ENCODE measurements around the gene COL13A1. TPM values are rescaled to one million over a fixed set of nuclear protein-coding genes. Genes with fewer than 3 reads are reported as not detected.

Gene COL13A1
- polyA plus RNA-seq, 1 of the 3 experiments (the other 2 are of a cell fraction): 26.7 TPM

DNA sequence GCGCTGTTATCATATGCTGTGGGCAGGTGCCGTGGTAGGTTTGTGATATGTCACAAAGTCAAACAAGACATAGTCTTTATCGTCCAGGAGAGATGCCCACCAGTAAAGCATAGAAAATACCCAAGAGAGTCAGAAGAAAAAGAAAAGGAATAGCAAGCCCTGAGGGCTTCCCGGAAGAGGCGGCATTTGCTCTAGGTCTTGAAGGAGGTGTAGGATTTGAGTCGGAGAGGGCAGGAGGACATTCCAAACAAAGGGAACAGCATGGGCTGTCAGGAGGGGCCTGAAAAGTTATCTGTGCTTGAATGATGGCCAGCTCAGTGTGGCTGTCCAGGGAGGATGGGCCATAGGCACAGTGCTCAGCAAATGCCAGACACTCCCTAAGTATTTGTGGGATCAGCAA, 42.2 kb downstream of the COL13A1 start:
- Histone ChIP-seq H3K27me3 (ENCODE audit: insufficient read depth) (no peaks in the 10 kb centered on the region), H2AFZ (ENCODE audit: low read depth) (no peak overlapping the region), H3F3A (replicated peaks; ENCODE audit: insufficient read depth) (peaks cover 7% of the 10 kb centered on the region), H4K20me1 (ENCODE audit: insufficient read depth) (no peaks in the 10 kb centered on the region), H3K4me1 (ENCODE audit: control insufficient read depth in 1 of 2, insufficient read depth in 2 of 2, low read depth in 1 of 2, low read length in 1 of 2) (peaks cover 31 to 34% of the 10 kb centered on the region in 2 experiments), H3K9me2 (no peaks in the 10 kb centered on the region), H3K36me3 (replicated peaks in 1 of 2; ENCODE audit: control insufficient read depth in 1 of 2, insufficient read depth in 2 of 2, low read length in 1 of 2) (no peaks in the 10 kb centered on the region), H3K4me3 (ENCODE audit: low read depth in 2 of 2, low read length in 1 of 2) (no peak overlapping the region), H3K79me2 (ENCODE audit: insufficient read depth) (peaks cover 7% of the 10 kb centered on the region; the same call in 1 of the 2 replicates), H3K9me3 (no peaks in the 10 kb centered on the region), H3K4me2 (no peak overlapping the region), H3K9ac (no peak overlapping the region), H3K27ac (ENCODE audit: low read depth in 2 of 2, low read length in 1 of 2) (no peak overlapping the region)
- ChIA-PET CTCF (interaction anchor here (1.3 to 1.6 kb wide), 2 partner anchors 44 to 72 kb away, joined by 3 to 4 read pairs; no protein-coding TSS in a partner anchor), POLR2A (no interaction called here)
- no peak for DNase-seq
- 94% methylated on average over 6 of the region's 6 CpGs for WGBS (ENCODE audit: low lambda C conversion rate)
- TF ChIP-seq ZBTB33 (IDR thresholded peaks at IDR 0.05; ENCODE audit: borderline replicate concordance, low read depth) (no peak), EP300 (IDR thresholded peaks at IDR 0.05; ENCODE audit: borderline replicate concordance in 1 of 2, low read depth in 1 of 2, low read length in 1 of 2) (no peak)

- TF ChIP-seq ZBTB33 (IDR thresholded peaks at IDR 0.05; ENCODE audit: borderline replicate concordance, low read depth) (no peak), NFIC (IDR thresholded peaks at IDR 0.05; ENCODE audit: borderline replicate concordance) (no peak), YY1 (IDR thresholded peaks at IDR 0.05; ENCODE audit: low read depth) (no peak), TAF1 (IDR thresholded peaks at IDR 0.05; ENCODE audit: borderline replicate concordance, low read depth, low read length) (no peak), PBX3 (IDR thresholded peaks at IDR 0.05) (no peak)
- TF ChIP-seq, protein P1, sequence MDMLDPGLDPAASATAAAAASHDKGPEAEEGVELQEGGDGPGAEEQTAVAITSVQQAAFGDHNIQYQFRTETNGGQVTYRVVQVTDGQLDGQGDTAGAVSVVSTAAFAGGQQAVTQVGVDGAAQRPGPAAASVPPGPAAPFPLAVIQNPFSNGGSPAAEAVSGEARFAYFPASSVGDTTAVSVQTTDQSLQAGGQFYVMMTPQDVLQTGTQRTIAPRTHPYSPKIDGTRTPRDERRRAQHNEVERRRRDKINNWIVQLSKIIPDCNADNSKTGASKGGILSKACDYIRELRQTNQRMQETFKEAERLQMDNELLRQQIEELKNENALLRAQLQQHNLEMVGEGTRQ (IDR thresholded peaks at IDR 0.05; ENCODE audit: borderline replicate concordance, low read depth, low read length): no peak
- Histone ChIP-seq H3K9me2 (no peaks in the 10 kb centered on the region), H3K79me2 (ENCODE audit: insufficient read depth) (peaks cover 7% of the 10 kb centered on the region; the same call in 1 of the 2 replicates), H3F3A (replicated peaks; ENCODE audit: insufficient read depth) (peaks cover 7% of the 10 kb centered on the region), H3K9me3 (no peaks in the 10 kb centered on the region), H3K9ac (no peak overlapping the region), H3K4me1 (ENCODE audit: control insufficient read depth in 1 of 2, insufficient read depth in 2 of 2, low read depth in 1 of 2, low read length in 1 of 2) (peaks cover 26 to 27% of the 10 kb centered on the region in 2 experiments), H3K4me2 (no peak overlapping the region), H2AFZ (ENCODE audit: low read depth) (no peak overlapping the region), H3K27me3 (ENCODE audit: insufficient read depth) (no peaks in the 10 kb centered on the region), H4K20me1 (ENCODE audit: insufficient read depth) (no peaks in the 10 kb centered on the region), H3K36me3 (replicated peaks in 1 of 2; ENCODE audit: control insufficient read depth in 1 of 2, insufficient read depth in 2 of 2, low read length in 1 of 2) (no peaks in the 10 kb centered on the region), H3K4me3 (ENCODE audit: low read depth in 2 of 2, low read length in 1 of 2) (no peak overlapping the region), H3K27ac (ENCODE audit: low read depth in 2 of 2, low read length in 1 of 2) (no peak overlapping the region)
- DNase-seq: no peak
- WGBS (ENCODE audit: low lambda C conversion rate): 96% methylated on average over 2 of the region's 2 CpGs
- POLR2A ChIA-PET: no interaction called here
- CTCF ChIA-PET: interaction anchor here (1.6 kb wide), 1 partner anchor 45 kb away, joined by 4 read pairs; no protein-coding TSS in a partner anchor
These were observed 43.0 kb downstream of the COL13A1 start for GRCh38 chr10:69844698-69845097.

Measured in SK-N-SH (cell line).